HG03135 (cell line): Measurements from ENCODE around the gene M6PR.
"Not testable (repeated sequence)": the region's sequence is repeated elsewhere in the genome, so short reads cannot be mapped to it uniquely, and the experiment has no call there.

Experiments
- ATAC-seq: cut with Tn5 transposase; IDR thresholded peaks from one replicate; pipeline ENCODE4 v1.9.1; 2021; ENCODE audit warnings: mild to moderate bottlenecking, moderate library complexity; ENCODE audit not compliant: unreplicated experiment

The M6PR gene

GRCh38 chr12:8951744-8952143 is 2.3 kb upstream of the M6PR start:
- no peak for ATAC-seq

- ATAC-seq: no peak
Measured at GRCh38 chr12:8950702-8951478, 1.4 kb upstream of the M6PR start.

GRCh38 chr12:8950221-8950527 is 729 bp upstream of the M6PR start:
- no peak for ATAC-seq

- no peak for ATAC-seq
Measured at GRCh38 chr12:8948701-8949341, 624 bp downstream of the M6PR start.

GRCh38 chr12:8947737-8948136 is 1.7 kb downstream of the M6PR start:
- no peak for ATAC-seq

- ATAC-seq: no peak
Measured at GRCh38 chr12:8946733-8947132, 2.7 kb downstream of the M6PR start.

GRCh38 chr12:8943565-8944186 is 5.8 kb downstream of the M6PR start:
- ATAC-seq: no peak

GRCh38 chr12:8941691-8942478 is 7.6 kb downstream of the M6PR start:
- no peak for ATAC-seq

- not testable (repeated sequence) for ATAC-seq
Measured at GRCh38 chr12:8937842-8938442, 11.5 kb downstream of the M6PR start.

- ATAC-seq: no peak
Measured at GRCh38 chr12:8936735-8937134, 12.7 kb downstream of the M6PR start.

- ATAC-seq: not testable (repeated sequence)
Measured at GRCh38 chr12:8934080-8934479, 15.4 kb downstream of the M6PR start.

GRCh38 chr12:8932464-8932863 is 17.0 kb downstream of the M6PR start:
- not testable (repeated sequence) for ATAC-seq

GRCh38 chr12:8930655-8931323 is 18.7 kb downstream of the M6PR start:
- not testable (repeated sequence) for ATAC-seq

- no peak for ATAC-seq
Measured at GRCh38 chr12:8922544-8922943, 26.9 kb downstream of the M6PR start.

GRCh38 chr12:8919643-8920042 is 29.8 kb downstream of the M6PR start:
- not testable (repeated sequence) for ATAC-seq

- no peak for ATAC-seq
Measured at GRCh38 chr12:8917751-8918150, 31.7 kb downstream of the M6PR start.

- ATAC-seq: no peak
Measured at GRCh38 chr12:8917031-8917430, 32.4 kb downstream of the M6PR start.

- no peak for ATAC-seq
Measured at GRCh38 chr12:8916154-8916553, 33.3 kb downstream of the M6PR start.

GRCh38 chr12:8914716-8915526 is 34.5 kb downstream of the M6PR start:
- peak; percentile 53 for ATAC-seq
